Ishikawa (cell line): Measurements from ENCODE around the gene SERPINB5.

ENCODE experiments used
- CEBPB ChIP-seq: IDR thresholded peaks from 2 replicates; pipeline ENCODE4 v1.6.1; 2012
- CREB1 ChIP-seq: IDR thresholded peaks from 2 replicates; pipeline ENCODE4 v1.6.1; 2012; ENCODE audit warnings: low read depth
- EGR1 ChIP-seq: IDR thresholded peaks from 2 replicates; pipeline ENCODE4 v1.6.1; 2012
- EP300 ChIP-seq: IDR thresholded peaks from 2 replicates; pipeline ENCODE4 v1.6.1; 2012; ENCODE audit warnings: borderline replicate concordance
- FOXM1 ChIP-seq: IDR thresholded peaks from 2 replicates; pipeline ENCODE4 v1.6.1; 2012; ENCODE audit warnings: low read depth, borderline replicate concordance
- NFIC ChIP-seq: IDR thresholded peaks from 2 replicates; pipeline ENCODE4 v1.6.1; 2012
- RAD21 ChIP-seq: IDR thresholded peaks from 2 replicates; pipeline ENCODE4 v1.6.1; 2012; ENCODE audit warnings: low read depth
- TAF1 ChIP-seq: IDR thresholded peaks from 2 replicates; pipeline ENCODE4 v1.6.1; 2012; ENCODE audit warnings: low read depth, mild to moderate bottlenecking
- TCF12 ChIP-seq: IDR thresholded peaks from 2 replicates; pipeline ENCODE4 v1.6.1; 2012; ENCODE audit warnings: low read depth
- YY1 ChIP-seq: IDR thresholded peaks from 2 replicates; pipeline ENCODE4 v1.6.1; 2012; ENCODE audit warnings: low read depth

GRCh38 chr18:63477968-63478367 lies 1.2 kb downstream of the SERPINB5 start:
- TF ChIP-seq YY1 (no peak), FOXM1 (no peak), CEBPB (no peak), TAF1 (no peak), EGR1 (no peak), EP300 (no peak), RAD21 (no peak), NFIC (no peak), TCF12 (no peak), CREB1 (no peak)
